ENCODE measurements around the gene RPRML. TPM values are rescaled to one million over a fixed set of nuclear protein-coding genes. Genes with fewer than 3 reads are reported as not detected.

The RPRML gene
- total and polyA plus RNA-seq, 4 donors, result 0.06 TPM; not detected in 3

DNA sequence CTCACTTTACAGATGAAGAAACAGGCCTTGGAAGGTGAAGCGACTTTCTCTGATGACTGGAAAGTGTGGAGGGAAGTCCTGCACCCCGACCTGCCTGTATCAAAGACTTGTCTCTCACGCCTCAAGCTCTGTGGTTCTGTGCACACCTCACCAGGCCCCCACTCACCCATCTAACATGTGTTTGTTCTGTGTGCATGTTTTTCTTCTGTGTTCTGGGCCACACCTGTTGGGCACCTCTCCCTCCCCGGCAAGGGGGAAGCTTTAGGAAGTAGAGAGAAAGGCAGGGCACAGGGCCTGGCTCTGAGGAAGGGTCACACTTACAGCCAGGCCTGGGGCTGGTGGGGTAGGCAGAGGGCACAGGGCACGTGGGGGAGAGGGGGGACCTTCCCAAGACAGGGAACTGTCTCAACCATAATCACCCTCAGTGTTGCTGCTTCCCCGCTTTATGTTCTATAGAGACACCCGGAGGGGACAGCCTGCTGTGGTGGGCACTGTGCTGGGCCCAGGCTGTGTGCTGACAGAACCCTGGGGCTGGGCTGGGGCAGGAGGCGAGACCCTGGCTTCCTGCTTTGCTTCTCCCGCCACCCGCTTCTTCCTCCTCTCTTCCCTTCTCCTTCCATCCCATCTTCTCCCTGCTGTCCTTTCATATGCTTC lies 7.3 kb downstream of the RPRML start:
- H3K4me1 ChIP-seq (ENCODE audit: control insufficient read depth in 4 of 4, insufficient read depth in 4 of 4, low read length in 3 of 4), result peaks cover 0 to 5% (median 4%) of the 10 kb centered on the region in 4 donors
- TF ChIP-seq, protein P1, sequence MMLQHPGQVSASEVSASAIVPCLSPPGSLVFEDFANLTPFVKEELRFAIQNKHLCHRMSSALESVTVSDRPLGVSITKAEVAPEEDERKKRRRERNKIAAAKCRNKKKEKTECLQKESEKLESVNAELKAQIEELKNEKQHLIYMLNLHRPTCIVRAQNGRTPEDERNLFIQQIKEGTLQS (IDR thresholded peaks at IDR 0.05), result no peak
- TF ChIP-seq NR2F2 (IDR thresholded peaks at IDR 0.05) (no peak), RXRA (IDR thresholded peaks at IDR 0.05) (no peak), FOXA1 (IDR thresholded peaks at IDR 0.05) (no peak), EGR1 (IDR thresholded peaks at IDR 0.05; ENCODE audit: low read depth in 2 of 2) (no peak), HNF4A (conservative IDR thresholded peaks at IDR 0.05) (no peak), RAD21 (IDR thresholded peaks at IDR 0.05) (no peak), GABPA (IDR thresholded peaks at IDR 0.05 in 1 of 2, conservative IDR thresholded peaks at IDR 0.05 in 1 of 2) (no peak), YY1 (IDR thresholded peaks at IDR 0.05) (no peak), HNF4G (IDR thresholded peaks at IDR 0.05) (no peak), SP1 (IDR thresholded peaks at IDR 0.05) (no peak), TAF1 (conservative IDR thresholded peaks at IDR 0.05) (no peak), JUND (IDR thresholded peaks at IDR 0.05) (no peak), FOXA2 (IDR thresholded peaks at IDR 0.05) (no peak)
- TF ChIP-seq, protein P2, sequence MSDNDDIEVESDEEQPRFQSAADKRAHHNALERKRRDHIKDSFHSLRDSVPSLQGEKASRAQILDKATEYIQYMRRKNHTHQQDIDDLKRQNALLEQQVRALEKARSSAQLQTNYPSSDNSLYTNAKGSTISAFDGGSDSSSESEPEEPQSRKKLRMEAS (IDR thresholded peaks at IDR 0.05), result no peak
- TF ChIP-seq, protein P3, sequence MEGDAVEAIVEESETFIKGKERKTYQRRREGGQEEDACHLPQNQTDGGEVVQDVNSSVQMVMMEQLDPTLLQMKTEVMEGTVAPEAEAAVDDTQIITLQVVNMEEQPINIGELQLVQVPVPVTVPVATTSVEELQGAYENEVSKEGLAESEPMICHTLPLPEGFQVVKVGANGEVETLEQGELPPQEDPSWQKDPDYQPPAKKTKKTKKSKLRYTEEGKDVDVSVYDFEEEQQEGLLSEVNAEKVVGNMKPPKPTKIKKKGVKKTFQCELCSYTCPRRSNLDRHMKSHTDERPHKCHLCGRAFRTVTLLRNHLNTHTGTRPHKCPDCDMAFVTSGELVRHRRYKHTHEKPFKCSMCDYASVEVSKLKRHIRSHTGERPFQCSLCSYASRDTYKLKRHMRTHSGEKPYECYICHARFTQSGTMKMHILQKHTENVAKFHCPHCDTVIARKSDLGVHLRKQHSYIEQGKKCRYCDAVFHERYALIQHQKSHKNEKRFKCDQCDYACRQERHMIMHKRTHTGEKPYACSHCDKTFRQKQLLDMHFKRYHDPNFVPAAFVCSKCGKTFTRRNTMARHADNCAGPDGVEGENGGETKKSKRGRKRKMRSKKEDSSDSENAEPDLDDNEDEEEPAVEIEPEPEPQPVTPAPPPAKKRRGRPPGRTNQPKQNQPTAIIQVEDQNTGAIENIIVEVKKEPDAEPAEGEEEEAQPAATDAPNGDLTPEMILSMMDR (IDR thresholded peaks at IDR 0.05; ENCODE audit: low read depth, low read length, missing input control), result no peak
- TF ChIP-seq, protein P4, sequence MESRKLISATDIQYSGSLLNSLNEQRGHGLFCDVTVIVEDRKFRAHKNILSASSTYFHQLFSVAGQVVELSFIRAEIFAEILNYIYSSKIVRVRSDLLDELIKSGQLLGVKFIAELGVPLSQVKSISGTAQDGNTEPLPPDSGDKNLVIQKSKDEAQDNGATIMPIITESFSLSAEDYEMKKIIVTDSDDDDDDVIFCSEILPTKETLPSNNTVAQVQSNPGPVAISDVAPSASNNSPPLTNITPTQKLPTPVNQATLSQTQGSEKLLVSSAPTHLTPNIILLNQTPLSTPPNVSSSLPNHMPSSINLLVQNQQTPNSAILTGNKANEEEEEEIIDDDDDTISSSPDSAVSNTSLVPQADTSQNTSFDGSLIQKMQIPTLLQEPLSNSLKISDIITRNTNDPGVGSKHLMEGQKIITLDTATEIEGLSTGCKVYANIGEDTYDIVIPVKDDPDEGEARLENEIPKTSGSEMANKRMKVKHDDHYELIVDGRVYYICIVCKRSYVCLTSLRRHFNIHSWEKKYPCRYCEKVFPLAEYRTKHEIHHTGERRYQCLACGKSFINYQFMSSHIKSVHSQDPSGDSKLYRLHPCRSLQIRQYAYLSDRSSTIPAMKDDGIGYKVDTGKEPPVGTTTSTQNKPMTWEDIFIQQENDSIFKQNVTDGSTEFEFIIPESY (IDR thresholded peaks at IDR 0.05), result no peak
- TF ChIP-seq, protein P5, sequence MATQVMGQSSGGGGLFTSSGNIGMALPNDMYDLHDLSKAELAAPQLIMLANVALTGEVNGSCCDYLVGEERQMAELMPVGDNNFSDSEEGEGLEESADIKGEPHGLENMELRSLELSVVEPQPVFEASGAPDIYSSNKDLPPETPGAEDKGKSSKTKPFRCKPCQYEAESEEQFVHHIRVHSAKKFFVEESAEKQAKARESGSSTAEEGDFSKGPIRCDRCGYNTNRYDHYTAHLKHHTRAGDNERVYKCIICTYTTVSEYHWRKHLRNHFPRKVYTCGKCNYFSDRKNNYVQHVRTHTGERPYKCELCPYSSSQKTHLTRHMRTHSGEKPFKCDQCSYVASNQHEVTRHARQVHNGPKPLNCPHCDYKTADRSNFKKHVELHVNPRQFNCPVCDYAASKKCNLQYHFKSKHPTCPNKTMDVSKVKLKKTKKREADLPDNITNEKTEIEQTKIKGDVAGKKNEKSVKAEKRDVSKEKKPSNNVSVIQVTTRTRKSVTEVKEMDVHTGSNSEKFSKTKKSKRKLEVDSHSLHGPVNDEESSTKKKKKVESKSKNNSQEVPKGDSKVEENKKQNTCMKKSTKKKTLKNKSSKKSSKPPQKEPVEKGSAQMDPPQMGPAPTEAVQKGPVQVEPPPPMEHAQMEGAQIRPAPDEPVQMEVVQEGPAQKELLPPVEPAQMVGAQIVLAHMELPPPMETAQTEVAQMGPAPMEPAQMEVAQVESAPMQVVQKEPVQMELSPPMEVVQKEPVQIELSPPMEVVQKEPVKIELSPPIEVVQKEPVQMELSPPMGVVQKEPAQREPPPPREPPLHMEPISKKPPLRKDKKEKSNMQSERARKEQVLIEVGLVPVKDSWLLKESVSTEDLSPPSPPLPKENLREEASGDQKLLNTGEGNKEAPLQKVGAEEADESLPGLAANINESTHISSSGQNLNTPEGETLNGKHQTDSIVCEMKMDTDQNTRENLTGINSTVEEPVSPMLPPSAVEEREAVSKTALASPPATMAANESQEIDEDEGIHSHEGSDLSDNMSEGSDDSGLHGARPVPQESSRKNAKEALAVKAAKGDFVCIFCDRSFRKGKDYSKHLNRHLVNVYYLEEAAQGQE (IDR thresholded peaks at IDR 0.05), result no peak
- H3K4me3 ChIP-seq (ENCODE audit: low read depth in 1 of 3, low read length in 3 of 3), result no peak overlapping the region
- no peak overlapping the region for H3K9ac ChIP-seq (ENCODE audit: low read depth in 1 of 2, low read length in 2 of 2)
- H3K27ac ChIP-seq (ENCODE audit: low read depth in 1 of 2, low read length in 2 of 2), result no peak overlapping the region
- no peaks in the 10 kb centered on the region for H3K27me3 ChIP-seq (ENCODE audit: control insufficient read depth in 4 of 4, insufficient read depth in 4 of 4, low read length in 3 of 4)
- 83% methylated on average over 10 of the region's 10 CpGs for WGBS
- no peaks in the 10 kb centered on the region for H3K36me3 ChIP-seq (ENCODE audit: control insufficient read depth in 4 of 4, insufficient read depth in 3 of 4, low read depth in 1 of 4, low read length in 3 of 4)
- H3K9me3 ChIP-seq (ENCODE audit: control insufficient read depth in 4 of 4, low read length in 3 of 4), result no peaks in the 10 kb centered on the region
- no peak for DNase-seq (ENCODE audit: low spot score)

Measured in liver (tissue), 9 donors.